Activated naive CD4-positive, alpha-beta T cell treated with anti-CD3 and anti-CD28 coated beads for 36 hours (primary cell): ENCODE data around the gene VCPKMT. TPM values are rescaled to one million over a fixed set of nuclear protein-coding genes. Genes with fewer than 3 reads are reported as not detected.

ENCODE experiments used
- CTCF ChIA-PET: fragments of 350-600 bp; sonication (Branson Sonifier 250); formaldehyde crosslinking; loops from one replicate; lab custom pipeline; 2021; ENCODE audit warnings: antibody characterized with exemption; lab: Charles Lee
- DNase-seq: peaks from one replicate; pipeline ENCODE4 v3.0.0-alpha.2; 2020
- H3K27ac Mint-ChIP-seq: one replicate; pipeline ENCODE4 v1.8.0; 2021; ENCODE audit warnings: mild to moderate bottlenecking, mixed read lengths
- H3K27me3 Mint-ChIP-seq: one replicate; pipeline ENCODE4 v1.8.0; 2021; ENCODE audit warnings: low read depth, mixed read lengths
- H3K36me3 Mint-ChIP-seq: one replicate; pipeline ENCODE4 v1.8.0; 2021; ENCODE audit warnings: low read depth, mixed read lengths
- H3K4me1 Mint-ChIP-seq: one replicate; pipeline ENCODE4 v1.8.0; 2021; ENCODE audit warnings: low read depth, mixed read lengths
- H3K4me3 Mint-ChIP-seq: one replicate; pipeline ENCODE4 v1.8.0; 2021; ENCODE audit warnings: mild to moderate bottlenecking, moderate library complexity, mixed read lengths
- H3K9me3 Mint-ChIP-seq: one replicate; pipeline ENCODE4 v1.8.0; 2021; ENCODE audit warnings: mixed read lengths
- intact Hi-C: fragments of 100-400 bp; cut with micrococcal nuclease; formaldehyde crosslinking; loops from one replicate; pipeline ENCODE4 v1.15.1; 2023
- total RNA-seq, 2 experiments: library from RNA; stranded (reverse); gene quantifications; one replicate each; pipeline ENCODE4 v1.2.3, GENCODE V29; 2021

Gene VCPKMT
- total RNA-seq, 2 experiments from 2014 or later = 9.6 to 10.5 TPM

DNA sequence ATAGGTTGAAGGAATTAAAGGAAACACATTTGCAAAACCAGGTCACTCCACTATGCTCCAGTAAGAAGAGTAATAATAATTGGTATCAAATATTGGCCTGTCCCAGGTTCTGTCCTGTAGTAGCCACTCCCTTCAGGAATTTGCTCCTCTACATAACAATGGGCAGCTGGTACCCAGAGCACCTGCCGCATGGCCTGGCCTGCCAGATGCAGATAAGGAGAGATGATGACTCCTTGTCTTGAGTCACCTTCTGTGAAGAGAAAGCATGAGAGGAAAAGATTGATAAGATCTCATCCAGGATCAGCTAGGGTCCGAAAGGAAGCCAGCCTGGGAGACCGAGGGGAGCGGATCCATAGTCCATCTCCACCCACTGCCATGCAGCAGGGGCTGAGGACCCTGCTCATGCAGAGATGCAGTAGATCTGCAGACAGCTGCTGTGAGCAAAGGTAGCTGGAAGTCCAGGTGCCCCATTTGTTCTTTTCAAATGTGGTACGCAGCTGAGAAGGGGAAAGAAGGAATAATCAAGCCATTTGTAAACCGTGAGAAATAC lies 24.3 kb downstream of the VCPKMT start:
- Mint-ChIP-seq H3K27me3 (no peaks in the 10 kb centered on the region), H3K36me3 (peaks cover 5% of the 10 kb centered on the region), H3K4me3 (no peak overlapping the region), H3K4me1 (peaks cover 83% of the 10 kb centered on the region), H3K27ac (no peak overlapping the region), H3K9me3 (no peaks in the 10 kb centered on the region)
- CTCF ChIA-PET = interaction anchor here (1.1 to 1.8 kb wide), 5 partner anchors 13 to 226 kb away, joined by 3 to 6 read pairs (median 4); no protein-coding TSS in a partner anchor
- DNase-seq = no peak
- intact Hi-C loops = no loop called here

- CTCF ChIA-PET = interaction anchor here (0.7 to 1.8 kb wide), 8 partner anchors 14 to 456 kb away, joined by 3 to 6 read pairs (median 4); partner anchors contain the start of gene DNAAF2
- H3K9me3 Mint-ChIP-seq = no peaks in the 10 kb centered on the region
- intact Hi-C loops = no loop called here
- DNase-seq = no peak
- H3K27ac Mint-ChIP-seq = no peak overlapping the region
- peaks cover 79% of the 10 kb centered on the region for H3K4me1 Mint-ChIP-seq
- no peaks in the 10 kb centered on the region for H3K27me3 Mint-ChIP-seq
- H3K4me3 Mint-ChIP-seq = no peak overlapping the region
- peaks cover 2% of the 10 kb centered on the region for H3K36me3 Mint-ChIP-seq
Observed at GRCh38 chr14:50091240-50091913, 25.0 kb downstream of the VCPKMT start.

DNA sequence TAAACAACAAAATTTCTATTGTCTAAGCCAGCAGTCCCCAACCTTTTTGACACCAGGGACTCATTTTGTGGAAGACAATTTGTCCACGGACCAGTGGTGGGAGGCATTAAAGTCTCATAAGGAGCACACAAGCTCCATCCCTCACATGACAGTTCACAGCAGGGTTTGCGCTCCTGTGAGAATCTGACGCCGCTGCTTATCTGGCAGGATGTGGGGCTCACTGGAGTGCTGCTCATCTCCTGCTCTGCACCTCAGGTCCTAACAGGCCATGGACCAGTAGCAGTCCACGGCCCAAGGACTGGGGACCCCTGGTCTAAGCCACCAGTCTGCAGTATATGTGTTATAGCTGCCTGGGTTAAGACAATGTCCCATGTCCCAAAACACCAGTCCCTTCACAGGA lies 27.2 kb downstream of the VCPKMT start:
- CTCF ChIA-PET = interaction anchor here (1.3 to 3.5 kb wide), 6 partner anchors 16 to 237 kb away, joined by 4 to 22 read pairs (median 10); partner anchors contain the start of gene NEMF
- no peaks in the 10 kb centered on the region for H3K27me3 Mint-ChIP-seq
- H3K27ac Mint-ChIP-seq = no peak overlapping the region
- intact Hi-C loops = loop anchor here (10.0 kb wide), 2 partner anchors 324 to 1776 kb away; partner anchors contain the start of genes GNG2 and KLHDC2
- H3K36me3 Mint-ChIP-seq = no peaks in the 10 kb centered on the region
- no peak overlapping the region for H3K4me3 Mint-ChIP-seq
- peak; percentile 57 for DNase-seq
- H3K9me3 Mint-ChIP-seq = no peaks in the 10 kb centered on the region
- H3K4me1 Mint-ChIP-seq = peaks cover 90% of the 10 kb centered on the region

DNA sequence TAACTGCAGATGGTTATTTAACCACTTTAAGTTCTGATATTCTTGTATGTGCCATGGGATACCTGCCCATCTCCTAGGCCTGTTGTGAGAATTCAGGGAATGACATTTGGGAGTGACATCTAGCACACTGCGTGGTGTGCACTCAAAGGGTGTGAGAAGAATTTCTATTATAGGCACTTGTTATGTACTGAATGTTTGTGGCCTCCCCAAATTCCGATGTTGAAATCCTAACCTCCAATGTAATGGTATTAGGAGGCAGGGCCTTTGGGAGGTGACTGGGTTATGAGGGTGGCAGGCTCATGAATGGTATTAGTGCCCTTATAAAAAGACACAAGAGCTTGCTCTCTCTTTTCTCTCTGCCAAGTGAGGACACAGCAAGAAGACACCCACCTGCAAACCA lies 27.6 kb downstream of the VCPKMT start:
- Mint-ChIP-seq H3K36me3 (no peaks in the 10 kb centered on the region), H3K27me3 (no peaks in the 10 kb centered on the region)

DNA sequence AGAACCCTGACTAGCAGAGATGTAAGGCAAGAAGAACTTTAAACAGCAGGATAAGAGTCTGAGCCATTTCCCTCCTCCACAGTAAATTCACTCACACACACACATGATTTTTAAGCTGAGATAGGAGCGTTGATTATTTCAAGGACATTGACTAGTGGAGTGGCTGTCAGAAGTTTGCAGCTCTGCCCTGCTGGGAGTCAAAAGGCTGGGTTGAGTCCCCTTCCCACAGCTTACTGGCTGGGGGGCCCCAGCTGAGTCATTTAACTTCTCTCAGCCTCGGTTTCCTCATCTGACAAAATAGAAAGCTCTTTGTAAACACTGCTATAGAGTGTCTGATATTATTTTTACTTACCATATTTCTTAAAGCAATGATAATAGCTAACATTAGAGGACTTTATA lies 28.3 kb downstream of the VCPKMT start:
- Mint-ChIP-seq H3K4me1 (peaks cover 92% of the 10 kb centered on the region), H3K4me3 (no peak overlapping the region), H3K36me3 (no peaks in the 10 kb centered on the region), H3K27ac (peak overlapping the region; percentile 22), H3K27me3 (no peaks in the 10 kb centered on the region), H3K9me3 (no peaks in the 10 kb centered on the region)
- CTCF ChIA-PET = interaction anchor here (1.0 to 3.5 kb wide), 12 partner anchors 8 to 236 kb away, joined by 3 to 22 read pairs (median 6); partner anchors contain the start of genes ARF6 and NEMF
- intact Hi-C loops = loop anchor here (1.0 to 10.0 kb wide), 3 partner anchors 12 to 1777 kb away; partner anchors contain the start of genes GNG2 and KLHDC2
- no peak for DNase-seq

More for the DNA sequence above, 27.6 kb downstream of the VCPKMT start:
- Mint-ChIP-seq H3K9me3 (no peaks in the 10 kb centered on the region), H3K4me1 (peaks cover 91% of the 10 kb centered on the region), H3K27ac (no peak overlapping the region), H3K4me3 (no peak overlapping the region)
- CTCF ChIA-PET = interaction anchor here (1.0 to 3.5 kb wide), 12 partner anchors 16 to 237 kb away, joined by 3 to 22 read pairs (median 6); partner anchors contain the start of genes ARF6 and NEMF
- DNase-seq = no peak
- intact Hi-C loops = loop anchor here (1.0 to 10.0 kb wide), 3 partner anchors 12 to 1776 kb away; partner anchors contain the start of genes GNG2 and KLHDC2

GRCh38 chr14:50087341-50088116 lies 28.8 kb downstream of the VCPKMT start:
- intact Hi-C loops = loop anchor here (1.0 to 10.0 kb wide), 4 partner anchors 9 to 1777 kb away; partner anchors contain the start of genes GNG2 and KLHDC2
- CTCF ChIA-PET = interaction anchor here (0.6 to 3.5 kb wide), 13 partner anchors 9 to 235 kb away, joined by 3 to 22 read pairs (median 6); partner anchors contain the start of genes ARF6 and NEMF
- no peaks in the 10 kb centered on the region for H3K36me3 Mint-ChIP-seq
- DNase-seq = no peak
- no peak overlapping the region for H3K4me3 Mint-ChIP-seq
- H3K4me1 Mint-ChIP-seq = peaks cover 93% of the 10 kb centered on the region
- no peaks in the 10 kb centered on the region for H3K9me3 Mint-ChIP-seq
- no peaks in the 10 kb centered on the region for H3K27me3 Mint-ChIP-seq
- peak overlapping the region; percentile 22 for H3K27ac Mint-ChIP-seq

DNA sequence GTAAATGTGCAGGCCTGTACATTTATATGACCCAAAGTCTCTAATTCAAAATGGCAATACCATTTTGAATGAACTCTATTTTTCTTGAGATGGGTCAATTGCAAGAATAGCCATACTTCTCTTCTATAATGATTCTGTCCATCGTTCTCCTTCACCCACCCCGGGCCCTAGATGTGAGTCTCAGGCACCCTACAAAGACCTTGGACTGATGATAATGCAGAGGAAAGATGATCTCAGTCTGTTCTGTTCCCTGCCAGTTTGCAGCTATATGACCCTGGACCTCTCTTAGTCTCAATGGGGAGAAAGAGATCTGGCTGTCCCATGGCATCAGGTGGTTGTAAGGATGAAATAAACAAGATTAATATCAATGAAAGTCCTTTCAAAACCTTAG lies 30.1 kb downstream of the VCPKMT start:
- no peak for DNase-seq
- H3K27me3 Mint-ChIP-seq = no peaks in the 10 kb centered on the region
- CTCF ChIA-PET = interaction anchor here (1.0 to 1.7 kb wide), 6 partner anchors 24 to 232 kb away, joined by 3 to 6 read pairs (median 4); no protein-coding TSS in a partner anchor
- intact Hi-C loops = loop anchor here (1.0 to 10.0 kb wide), 3 partner anchors 65 to 1778 kb away; partner anchors contain the start of genes GNG2 and KLHDC2
- peak overlapping the region; percentile 83 for H3K27ac Mint-ChIP-seq
- no peaks in the 10 kb centered on the region for H3K9me3 Mint-ChIP-seq
- H3K36me3 Mint-ChIP-seq = no peaks in the 10 kb centered on the region
- H3K4me3 Mint-ChIP-seq = peak overlapping the region; percentile 6
- peaks cover 93% of the 10 kb centered on the region for H3K4me1 Mint-ChIP-seq

DNA sequence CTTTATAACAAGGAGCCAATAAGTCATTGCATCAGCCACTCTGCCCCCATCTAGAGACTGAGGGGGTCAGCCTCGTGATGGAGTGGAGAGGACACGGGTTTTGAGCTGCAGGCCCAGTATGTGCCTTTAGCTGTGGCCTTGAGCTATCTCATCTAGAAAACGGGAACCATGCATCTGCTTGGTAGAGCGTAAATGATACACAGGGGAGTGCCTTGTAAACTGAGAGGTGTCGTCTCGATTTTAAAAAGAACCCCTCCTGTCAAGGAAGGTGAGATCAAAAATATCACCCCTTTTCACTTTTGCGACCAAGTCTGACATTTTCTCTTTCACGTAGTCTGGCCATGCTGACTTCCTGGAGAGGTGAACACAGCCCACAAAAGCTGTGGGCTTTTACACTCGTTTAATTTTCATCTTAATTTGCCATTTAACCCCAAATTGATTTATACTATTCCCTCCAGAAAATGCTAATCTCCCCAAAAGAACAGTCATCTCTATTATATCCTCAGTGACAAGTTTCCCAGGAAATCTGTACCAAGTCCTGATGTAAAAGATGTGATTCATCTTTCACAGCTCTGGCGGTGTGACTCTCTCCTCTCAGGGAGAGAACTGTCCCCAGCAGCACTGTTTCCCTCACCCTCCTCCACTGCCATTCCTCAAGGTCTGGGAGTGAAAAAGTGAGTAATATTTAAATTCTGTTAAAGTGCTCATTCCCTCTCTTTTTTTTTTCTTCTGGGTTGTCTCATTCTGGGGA lies 30.6 kb downstream of the VCPKMT start:
- Mint-ChIP-seq H3K4me1 (peaks cover 93% of the 10 kb centered on the region), H3K36me3 (no peaks in the 10 kb centered on the region), H3K27ac (peak overlapping the region; percentile 83)

GRCh38 chr14:50084666-50085065 lies 31.7 kb downstream of the VCPKMT start:
- intact Hi-C loops = loop anchor here (10.0 kb wide), 2 partner anchors 320 to 1780 kb away; partner anchors contain the start of genes GNG2 and KLHDC2

More for the DNA sequence above, 30.6 kb downstream of the VCPKMT start:
- Mint-ChIP-seq H3K4me3 (peak overlapping the region; percentile 6), H3K9me3 (no peaks in the 10 kb centered on the region), H3K27me3 (no peaks in the 10 kb centered on the region)
- CTCF ChIA-PET = interaction anchor here (0.8 to 1.7 kb wide), 10 partner anchors 23 to 231 kb away, joined by 3 to 6 read pairs (median 4); no protein-coding TSS in a partner anchor
- intact Hi-C loops = loop anchor here (1.0 to 10.0 kb wide), 3 partner anchors 64 to 1779 kb away; partner anchors contain the start of genes GNG2 and KLHDC2
- DNase-seq = peak; percentile 77

GRCh38 chr14:50083467-50084337 lies 32.7 kb downstream of the VCPKMT start:
- Mint-ChIP-seq H3K27me3 (no peaks in the 10 kb centered on the region), H3K4me1 (peaks cover 77% of the 10 kb centered on the region), H3K36me3 (no peaks in the 10 kb centered on the region), H3K9me3 (peaks cover 2% of the 10 kb centered on the region), H3K4me3 (peak overlapping the region; percentile 58), H3K27ac (peak overlapping the region; percentile 91)
- DNase-seq = peak; percentile 79
- intact Hi-C loops = loop anchor here (1.0 to 10.0 kb wide), 16 partner anchors 18 to 1781 kb away; partner anchors contain the start of genes DNAAF2, GNG2, KLHDC2 and MGAT2
- CTCF ChIA-PET = interaction anchor here (0.5 to 3.7 kb wide), 10 partner anchors 10 to 225 kb away, joined by 3 to 34 read pairs (median 4); no protein-coding TSS in a partner anchor

More at GRCh38 chr14:50084666-50085065, 31.7 kb downstream of the VCPKMT start:
- DNase-seq = no peak
- CTCF ChIA-PET = interaction anchor here (1.1 to 1.7 kb wide), 4 partner anchors 22 to 226 kb away, joined by 4 to 6 read pairs (median 5); no protein-coding TSS in a partner anchor
- Mint-ChIP-seq H3K4me1 (peaks cover 84% of the 10 kb centered on the region), H3K27me3 (no peaks in the 10 kb centered on the region), H3K27ac (peak overlapping the region; percentile 91), H3K4me3 (no peak overlapping the region), H3K9me3 (no peaks in the 10 kb centered on the region), H3K36me3 (no peaks in the 10 kb centered on the region)
